ENCODE results near the gene PSAP. TPM values are rescaled to one million over a fixed set of nuclear protein-coding genes. Genes with fewer than 3 reads are reported as not detected.

Gene PSAP
- total and polyA plus RNA-seq, 9 donors, result 632 to 3,407 (median 1,118) TPM

GRCh38 chr10:71846816-71847215 is 4.2 kb downstream of the PSAP start:
- no peak overlapping the region for H3K4me3 ChIP-seq
- TF ChIP-seq EP300 (IDR thresholded peaks at IDR 0.05) (no peak), CTCF (IDR thresholded peaks at IDR 0.05) (no peak), POLR2A (IDR thresholded peaks at IDR 0.05) (no peak)
- H3K36me3 ChIP-seq, result no peaks in the 10 kb centered on the region
- DNase-seq, result no peak
- H3K4me1 ChIP-seq (ENCODE audit: insufficient read depth), result peaks cover 20% of the 10 kb centered on the region
- no peaks in the 10 kb centered on the region for H3K27me3 ChIP-seq
- H3K27ac ChIP-seq, result no peak overlapping the region
- 93 to 95% (median 94%) methylated on average over 3 of the region's 3 CpGs for WGBS, 3 donors
- intact Hi-C loops (cut with DNase I), result no loop called here
- no peaks in the 10 kb centered on the region for H3K9me3 ChIP-seq

GRCh38 chr10:71845410-71846405 is 5.3 kb downstream of the PSAP start:
- DNase-seq, result no peak
- TF ChIP-seq POLR2A (IDR thresholded peaks at IDR 0.05) (no peak), CTCF (IDR thresholded peaks at IDR 0.05) (no peak), EP300 (IDR thresholded peaks at IDR 0.05) (no peak)
- H3K36me3 ChIP-seq, result no peaks in the 10 kb centered on the region
- intact Hi-C loops (cut with DNase I), result no loop called here
- H3K9me3 ChIP-seq, result no peaks in the 10 kb centered on the region
- WGBS, 3 donors, result 59 to 71% (median 64%) methylated on average over 11 of the region's 11 CpGs
- peaks cover 18% of the 10 kb centered on the region for H3K4me1 ChIP-seq (ENCODE audit: insufficient read depth)
- no peaks in the 10 kb centered on the region for H3K27me3 ChIP-seq
- H3K4me3 ChIP-seq, result no peak overlapping the region
- no peak overlapping the region for H3K27ac ChIP-seq

- no peak overlapping the region for H3K27ac ChIP-seq
- no peaks in the 10 kb centered on the region for H3K36me3 ChIP-seq
- H3K9me3 ChIP-seq, result no peaks in the 10 kb centered on the region
- H3K27me3 ChIP-seq, result no peaks in the 10 kb centered on the region
- intact Hi-C loops (cut with DNase I), result no loop called here
- no peak overlapping the region for H3K4me3 ChIP-seq
- 81 to 88% (median 87%) methylated on average over 2 of the region's 2 CpGs for WGBS, 3 donors
- no peak for DNase-seq
- H3K4me1 ChIP-seq (ENCODE audit: insufficient read depth), result peaks cover 21% of the 10 kb centered on the region
- TF ChIP-seq EP300 (IDR thresholded peaks at IDR 0.05) (no peak), CTCF (IDR thresholded peaks at IDR 0.05) (no peak), POLR2A (IDR thresholded peaks at IDR 0.05) (no peak)
These were observed 6.4 kb downstream of the PSAP start for GRCh38 chr10:71844695-71845094.

GRCh38 chr10:71844084-71844483 is 7.0 kb downstream of the PSAP start:
- H3K4me3 ChIP-seq, result no peak overlapping the region
- WGBS, 3 donors, result 63 to 76% (median 67%) methylated on average over 2 of the region's 2 CpGs
- TF ChIP-seq POLR2A (IDR thresholded peaks at IDR 0.05) (no peak), CTCF (IDR thresholded peaks at IDR 0.05) (no peak), EP300 (IDR thresholded peaks at IDR 0.05) (no peak)
- DNase-seq, result no peak
- H3K27ac ChIP-seq, result no peak overlapping the region
- H3K27me3 ChIP-seq, result no peaks in the 10 kb centered on the region
- H3K36me3 ChIP-seq, result no peaks in the 10 kb centered on the region
- peaks cover 17% of the 10 kb centered on the region for H3K4me1 ChIP-seq (ENCODE audit: insufficient read depth)
- intact Hi-C loops (cut with DNase I), result no loop called here
- H3K9me3 ChIP-seq, result no peaks in the 10 kb centered on the region
